HFF-Myc (cell line): ENCODE data around the gene RIMS3.

Source experiments
- DNase-seq: peaks from one replicate; pipeline ENCODE4 v3.0.0-alpha.2; 2011; ENCODE audit warnings: low read depth; ENCODE audit errors: extremely low read depth
- H3K4me3 ChIP-seq: replicated peaks from 2 replicates; pipeline ENCODE4 v1.5.1; 2011; ENCODE audit warnings: low read depth, mild to moderate bottlenecking, control low read depth, low read length
- TF ChIP-seq, protein P1 (sequence below): IDR thresholded peaks from 2 replicates; pipeline ENCODE4 v1.5.1; 2012; ENCODE audit warnings: mild to moderate bottlenecking, low read depth, low read length, control low read depth; ENCODE audit errors: missing control alignments

RIMS3 gene

GRCh38 chr1:40691538-40692428 lies 26.3 kb upstream of the RIMS3 start, which contains the start of gene NFYC:
NFYC (plus strand) TSS chr1:40691704; CDS start chr1:40738844, 47,140 bp downstream.
- TF ChIP-seq, protein P1, sequence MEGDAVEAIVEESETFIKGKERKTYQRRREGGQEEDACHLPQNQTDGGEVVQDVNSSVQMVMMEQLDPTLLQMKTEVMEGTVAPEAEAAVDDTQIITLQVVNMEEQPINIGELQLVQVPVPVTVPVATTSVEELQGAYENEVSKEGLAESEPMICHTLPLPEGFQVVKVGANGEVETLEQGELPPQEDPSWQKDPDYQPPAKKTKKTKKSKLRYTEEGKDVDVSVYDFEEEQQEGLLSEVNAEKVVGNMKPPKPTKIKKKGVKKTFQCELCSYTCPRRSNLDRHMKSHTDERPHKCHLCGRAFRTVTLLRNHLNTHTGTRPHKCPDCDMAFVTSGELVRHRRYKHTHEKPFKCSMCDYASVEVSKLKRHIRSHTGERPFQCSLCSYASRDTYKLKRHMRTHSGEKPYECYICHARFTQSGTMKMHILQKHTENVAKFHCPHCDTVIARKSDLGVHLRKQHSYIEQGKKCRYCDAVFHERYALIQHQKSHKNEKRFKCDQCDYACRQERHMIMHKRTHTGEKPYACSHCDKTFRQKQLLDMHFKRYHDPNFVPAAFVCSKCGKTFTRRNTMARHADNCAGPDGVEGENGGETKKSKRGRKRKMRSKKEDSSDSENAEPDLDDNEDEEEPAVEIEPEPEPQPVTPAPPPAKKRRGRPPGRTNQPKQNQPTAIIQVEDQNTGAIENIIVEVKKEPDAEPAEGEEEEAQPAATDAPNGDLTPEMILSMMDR, result no peak
- peak; percentile 98 for DNase-seq
- H3K4me3 ChIP-seq, result peak within 1 kb of the TSS; percentile 81

DNA sequence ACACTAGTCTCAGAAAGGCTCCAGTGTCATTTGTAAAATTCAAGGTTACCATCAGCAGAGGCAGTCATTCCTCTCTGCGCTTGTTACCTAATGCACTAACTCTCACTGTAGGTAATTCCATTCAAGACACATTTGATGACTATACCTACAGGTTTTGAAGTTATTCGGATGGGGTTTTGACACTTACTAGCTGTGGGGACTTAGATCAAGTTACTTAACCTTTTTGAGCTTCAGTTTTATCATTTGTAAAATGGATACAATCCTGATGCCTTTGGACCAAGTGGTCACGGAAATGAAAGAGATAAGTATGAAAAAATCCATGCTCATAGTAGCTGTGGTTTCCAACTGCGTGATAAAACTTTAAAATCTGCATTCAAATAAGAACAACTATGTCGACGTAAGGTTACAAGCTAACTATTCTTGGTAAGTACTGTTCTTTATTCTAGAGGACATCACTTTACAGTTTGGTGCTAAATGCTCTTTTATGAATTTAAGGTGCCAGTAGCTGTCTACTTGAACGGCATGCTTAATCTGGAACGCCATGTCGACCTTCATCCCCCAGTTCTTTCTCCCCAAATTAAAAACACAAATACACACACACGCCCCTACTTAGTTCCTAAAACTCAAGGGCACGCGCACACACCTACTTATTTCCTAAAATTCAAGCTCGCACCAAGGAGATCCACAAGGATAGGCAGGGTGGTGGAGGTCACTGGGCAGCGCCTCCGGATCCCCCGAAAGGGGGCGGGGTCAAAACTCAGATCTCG lies 25.5 kb upstream of the RIMS3 start:
- TF ChIP-seq, protein P1, result no peak
- H3K4me3 ChIP-seq, result peak overlapping the region; percentile 81
- no peak for DNase-seq

GRCh38 chr1:40689737-40690136 lies 24.3 kb upstream of the RIMS3 start:
- DNase-seq, result no peak
- TF ChIP-seq, protein P1, result no peak
- no peak overlapping the region for H3K4me3 ChIP-seq

DNA sequence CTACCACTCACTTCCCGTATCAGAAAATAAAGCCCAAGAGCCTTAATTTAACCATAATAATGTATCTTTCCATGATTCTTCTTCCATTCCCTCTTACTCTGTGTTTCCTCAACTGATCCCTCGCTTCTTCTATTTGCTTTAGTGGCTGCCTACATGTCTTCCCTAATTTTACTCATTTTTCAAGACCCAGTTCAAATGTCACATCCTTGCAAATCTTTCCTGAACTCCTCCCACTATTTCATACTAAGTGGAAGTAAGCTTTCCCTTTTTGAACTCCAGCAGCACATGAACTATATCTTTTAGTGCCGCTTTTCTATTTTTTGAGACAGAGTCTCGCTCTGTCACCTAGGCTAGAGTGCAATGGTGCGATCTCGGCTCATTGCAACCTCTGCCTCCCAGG lies 22.2 kb upstream of the RIMS3 start:
- TF ChIP-seq, protein P1, result no peak

DNA sequence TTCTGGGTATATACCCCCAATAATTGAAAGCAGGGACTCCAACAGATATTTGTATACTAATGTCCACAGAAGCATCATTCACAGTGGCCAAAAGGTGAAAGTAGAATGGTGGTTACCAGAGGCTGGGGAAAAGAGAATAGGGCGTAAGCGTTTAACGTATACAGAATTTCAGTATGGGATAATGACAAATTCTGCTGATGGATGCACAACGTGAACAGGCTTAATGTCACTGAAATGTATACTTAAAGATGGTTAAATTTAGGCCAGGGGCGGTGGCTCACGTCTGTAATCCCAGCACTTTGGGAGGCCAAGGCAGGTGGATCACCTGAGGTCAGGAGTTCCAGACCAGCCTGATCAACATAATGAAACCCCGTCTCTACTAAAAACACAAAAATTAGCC lies 21.6 kb upstream of the RIMS3 start:
- TF ChIP-seq, protein P1, result no peak
- no peak overlapping the region for H3K4me3 ChIP-seq
- DNase-seq, result no peak

More for the DNA sequence above, 22.2 kb upstream of the RIMS3 start:
- DNase-seq, result no peak
- no peak overlapping the region for H3K4me3 ChIP-seq

- DNase-seq, result no peak
- H3K4me3 ChIP-seq, result no peak overlapping the region
- TF ChIP-seq, protein P1, result no peak
Measured at GRCh38 chr1:40684669-40685068, 19.2 kb upstream of the RIMS3 start.
